HFF-Myc (cell line): Measurements from ENCODE around the gene HAND2.

ENCODE experiments used
- DNase-seq: peaks from one replicate; pipeline ENCODE4 v3.0.0-alpha.2; 2011; ENCODE audit warnings: low read depth; ENCODE audit errors: extremely low read depth
- H3K4me3 ChIP-seq: replicated peaks from 2 replicates; pipeline ENCODE4 v1.5.1; 2011; ENCODE audit warnings: low read depth, mild to moderate bottlenecking, control low read depth, low read length
- CTCF ChIP-seq: IDR thresholded peaks from 2 replicates; pipeline ENCODE4 v1.5.1; 2012; ENCODE audit warnings: mild to moderate bottlenecking, low read depth, low read length, control low read depth; ENCODE audit errors: missing control alignments

HAND2 gene

DNA sequence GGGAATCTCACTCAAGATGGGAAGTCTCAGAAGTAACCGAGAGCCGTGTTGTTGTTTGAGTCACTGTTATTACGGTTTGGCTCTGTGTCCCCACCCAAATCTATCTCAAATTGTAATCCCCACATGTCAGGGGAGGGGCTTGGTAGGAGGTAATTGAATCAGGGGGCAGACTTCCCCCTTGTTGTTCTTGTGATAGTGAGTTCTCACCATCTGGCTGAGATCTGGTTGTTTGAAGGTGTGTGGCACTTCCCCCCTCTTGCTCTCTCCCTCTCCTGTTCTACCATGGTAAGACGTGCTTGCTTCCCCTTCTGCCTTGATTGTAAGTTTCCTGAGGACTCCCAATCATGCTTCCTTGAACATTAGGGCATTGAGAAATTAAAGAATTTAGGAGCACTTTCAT, 37.0 kb downstream of the HAND2 start:
- DNase-seq: no peak

DNA sequence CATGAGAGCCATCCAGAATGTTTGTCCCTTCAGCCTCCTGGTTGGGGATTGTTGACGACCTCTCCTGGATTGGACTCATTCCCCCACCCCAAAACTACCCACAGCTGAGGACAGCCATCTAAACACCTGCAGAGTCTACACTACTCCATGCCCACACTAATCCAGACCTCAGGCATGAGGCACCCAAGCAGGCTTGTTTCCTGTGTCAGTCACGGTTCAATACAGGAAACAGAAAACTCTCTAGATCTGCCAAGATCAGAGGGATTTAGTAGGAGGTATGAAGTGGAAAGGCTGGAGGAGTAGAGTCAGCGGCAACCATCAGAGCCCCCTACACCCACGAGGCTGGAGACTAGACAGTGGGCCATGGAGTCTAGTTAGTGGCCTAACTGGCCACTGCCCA, 37.7 kb downstream of the HAND2 start:
- H3K4me3 ChIP-seq: no peak overlapping the region
- no peak for DNase-seq
- TF ChIP-seq CTCF: no peak

More for the DNA sequence above, 37.0 kb downstream of the HAND2 start:
- H3K4me3 ChIP-seq: no peak overlapping the region
- no peak for TF ChIP-seq CTCF

DNA sequence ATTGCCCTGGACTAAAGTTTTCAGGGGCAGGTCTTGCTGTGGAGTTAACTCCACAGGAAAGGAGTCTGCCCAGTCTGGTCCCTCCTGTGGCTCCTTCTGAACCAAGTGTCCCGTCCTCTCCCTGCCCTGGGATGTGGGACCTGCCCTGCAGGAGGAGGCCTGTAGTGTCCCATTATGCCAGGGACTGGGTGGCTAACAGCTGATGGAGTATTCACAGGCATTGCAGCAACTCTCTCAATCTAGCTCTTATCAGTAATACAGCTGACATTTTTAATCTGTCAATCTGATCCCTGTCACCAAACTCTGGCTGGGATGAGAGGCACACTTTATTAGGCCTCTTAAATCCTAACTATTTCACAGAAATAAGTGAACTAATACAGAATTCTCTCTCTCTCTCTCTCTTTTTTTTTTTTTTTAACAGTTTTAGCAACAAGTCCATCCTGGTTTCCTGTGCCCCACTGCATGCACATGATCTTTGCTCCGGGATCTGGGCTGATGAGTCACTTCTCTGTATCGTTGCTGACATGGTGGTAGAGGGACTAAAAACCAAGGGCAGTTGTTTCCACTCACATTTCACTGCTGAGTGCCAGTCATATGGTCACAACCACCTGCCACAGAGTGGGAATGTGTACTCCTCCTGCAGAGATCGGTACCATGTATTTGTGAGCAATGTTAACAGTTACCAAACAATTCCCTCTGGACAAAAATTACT, 39.1 kb downstream of the HAND2 start:
- no peak for TF ChIP-seq CTCF
- H3K4me3 ChIP-seq: no peak overlapping the region
- DNase-seq: peak; percentile 41

- H3K4me3 ChIP-seq: no peak overlapping the region
- no peak for DNase-seq
- no peak for TF ChIP-seq CTCF
Measured at GRCh38 chr4:173490256-173490655, 39.8 kb downstream of the HAND2 start.

- no peak for DNase-seq
- no peak for TF ChIP-seq CTCF
- H3K4me3 ChIP-seq: no peak overlapping the region
Measured at GRCh38 chr4:173489514-173489913, 40.5 kb downstream of the HAND2 start.

- no peak for TF ChIP-seq CTCF
- DNase-seq: no peak
- H3K4me3 ChIP-seq: no peak overlapping the region
Measured at GRCh38 chr4:173488656-173489055, 41.4 kb downstream of the HAND2 start.

DNA sequence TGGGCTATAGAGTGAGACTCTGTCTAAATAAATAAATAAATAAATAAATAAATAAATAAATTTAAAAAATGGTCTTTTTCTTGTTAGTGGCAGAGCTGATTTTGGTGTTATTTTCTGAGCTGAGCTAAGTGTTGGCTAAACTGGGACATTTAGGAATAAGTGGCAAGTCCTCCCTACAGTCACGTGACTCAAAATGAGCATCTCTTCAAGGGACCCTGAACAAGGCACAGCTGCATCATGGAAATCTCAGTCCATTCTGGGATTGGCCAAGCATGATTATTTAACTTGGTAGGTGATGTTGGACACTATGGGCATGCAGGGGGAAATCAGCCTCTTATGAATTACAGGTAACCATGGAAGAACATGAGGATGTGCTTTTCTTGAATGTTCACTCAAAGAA, 42.0 kb downstream of the HAND2 start:
- no peak for DNase-seq
- no peak for TF ChIP-seq CTCF
- no peak overlapping the region for H3K4me3 ChIP-seq
